ENCODE data around the gene ATP13A1.
"Not testable (repeated sequence)": the region's sequence is repeated elsewhere in the genome, so short reads cannot be mapped to it uniquely, and the experiment has no call there.

GRCh38 chr19:19606686-19607085 lies 56.8 kb downstream of the ATP13A1 start:
- TF ChIP-seq, protein P1, sequence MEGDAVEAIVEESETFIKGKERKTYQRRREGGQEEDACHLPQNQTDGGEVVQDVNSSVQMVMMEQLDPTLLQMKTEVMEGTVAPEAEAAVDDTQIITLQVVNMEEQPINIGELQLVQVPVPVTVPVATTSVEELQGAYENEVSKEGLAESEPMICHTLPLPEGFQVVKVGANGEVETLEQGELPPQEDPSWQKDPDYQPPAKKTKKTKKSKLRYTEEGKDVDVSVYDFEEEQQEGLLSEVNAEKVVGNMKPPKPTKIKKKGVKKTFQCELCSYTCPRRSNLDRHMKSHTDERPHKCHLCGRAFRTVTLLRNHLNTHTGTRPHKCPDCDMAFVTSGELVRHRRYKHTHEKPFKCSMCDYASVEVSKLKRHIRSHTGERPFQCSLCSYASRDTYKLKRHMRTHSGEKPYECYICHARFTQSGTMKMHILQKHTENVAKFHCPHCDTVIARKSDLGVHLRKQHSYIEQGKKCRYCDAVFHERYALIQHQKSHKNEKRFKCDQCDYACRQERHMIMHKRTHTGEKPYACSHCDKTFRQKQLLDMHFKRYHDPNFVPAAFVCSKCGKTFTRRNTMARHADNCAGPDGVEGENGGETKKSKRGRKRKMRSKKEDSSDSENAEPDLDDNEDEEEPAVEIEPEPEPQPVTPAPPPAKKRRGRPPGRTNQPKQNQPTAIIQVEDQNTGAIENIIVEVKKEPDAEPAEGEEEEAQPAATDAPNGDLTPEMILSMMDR (IDR thresholded peaks at IDR 0.05): not testable (repeated sequence)
- TF ChIP-seq POLR2A (IDR thresholded peaks at IDR 0.05): not testable (repeated sequence)
